ENCODE measurements around the gene STRN. TPM values are rescaled to one million over a fixed set of nuclear protein-coding genes. Genes with fewer than 3 reads are reported as not detected.

Gene STRN
- total RNA-seq, 1 donor from 2014 or later = 25.7 TPM

DNA sequence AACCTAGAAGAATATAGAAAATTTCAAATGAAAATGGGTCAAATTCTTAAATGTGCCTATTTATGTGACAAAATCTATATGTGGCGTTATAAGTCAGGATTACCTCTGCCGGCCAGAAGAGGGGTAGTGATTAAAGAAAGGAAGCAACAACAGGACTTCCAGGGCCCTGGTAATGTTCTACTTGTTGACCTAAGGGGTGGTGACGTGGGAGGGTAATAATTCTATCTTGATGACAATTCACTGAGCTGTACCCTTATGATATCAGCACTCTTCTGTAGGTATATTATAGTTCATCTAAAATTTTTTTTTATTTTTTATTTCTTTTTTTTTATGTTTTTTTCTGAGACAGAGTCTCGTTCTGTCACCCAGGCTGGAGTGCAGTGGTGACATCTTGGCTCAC lies 87.9 kb downstream of the STRN start:
- H3K36me3 Mint-ChIP-seq = peaks cover 39% of the 10 kb centered on the region
- H3K27me3 Mint-ChIP-seq (ENCODE audit: low read depth) = no peaks in the 10 kb centered on the region
- H3K4me3 Mint-ChIP-seq = no peak overlapping the region
- H3K9me3 Mint-ChIP-seq = peaks cover 16% of the 10 kb centered on the region
- TF ChIP-seq CTCF (IDR thresholded peaks at IDR 0.05; ENCODE audit: unreplicated experiment) = no peak
- H3K27ac Mint-ChIP-seq = no peak overlapping the region
- no peak for DNase-seq (ENCODE audit: low spot score in 2 of 2, unreplicated experiment in 2 of 2)
- H3K4me1 Mint-ChIP-seq = no peaks in the 10 kb centered on the region

- Mint-ChIP-seq H3K4me1 (no peaks in the 10 kb centered on the region), H3K36me3 (peaks cover 46% of the 10 kb centered on the region), H3K9me3 (peaks cover 12% of the 10 kb centered on the region), H3K4me3 (no peak overlapping the region), H3K27ac (no peak overlapping the region), H3K27me3 (ENCODE audit: low read depth) (no peaks in the 10 kb centered on the region)
- no peak for DNase-seq (ENCODE audit: low spot score in 2 of 2, unreplicated experiment in 2 of 2)
- TF ChIP-seq CTCF (IDR thresholded peaks at IDR 0.05; ENCODE audit: unreplicated experiment) = no peak
Observed at GRCh38 chr2:36871068-36871707, 95.1 kb downstream of the STRN start.

GRCh38 chr2:36869606-36870005 lies 96.7 kb downstream of the STRN start:
- DNase-seq (ENCODE audit: low spot score in 2 of 2, unreplicated experiment in 2 of 2) = no peak
- Mint-ChIP-seq H3K27me3 (ENCODE audit: low read depth) (no peaks in the 10 kb centered on the region), H3K4me3 (no peak overlapping the region), H3K27ac (no peak overlapping the region), H3K9me3 (peaks cover 11% of the 10 kb centered on the region), H3K4me1 (no peaks in the 10 kb centered on the region), H3K36me3 (peaks cover 46% of the 10 kb centered on the region)
- no peak for TF ChIP-seq CTCF (IDR thresholded peaks at IDR 0.05; ENCODE audit: unreplicated experiment)

- DNase-seq (ENCODE audit: low spot score in 2 of 2, unreplicated experiment in 2 of 2) = no peak
- no peak overlapping the region for H3K27ac Mint-ChIP-seq
- no peaks in the 10 kb centered on the region for H3K4me1 Mint-ChIP-seq
- no peak for TF ChIP-seq CTCF (IDR thresholded peaks at IDR 0.05; ENCODE audit: unreplicated experiment)
- H3K27me3 Mint-ChIP-seq (ENCODE audit: low read depth) = no peaks in the 10 kb centered on the region
- no peak overlapping the region for H3K4me3 Mint-ChIP-seq
- H3K36me3 Mint-ChIP-seq = peaks cover 52% of the 10 kb centered on the region
- peaks cover 23% of the 10 kb centered on the region for H3K9me3 Mint-ChIP-seq
Observed at GRCh38 chr2:36861896-36862295, 104.4 kb downstream of the STRN start.

DNA sequence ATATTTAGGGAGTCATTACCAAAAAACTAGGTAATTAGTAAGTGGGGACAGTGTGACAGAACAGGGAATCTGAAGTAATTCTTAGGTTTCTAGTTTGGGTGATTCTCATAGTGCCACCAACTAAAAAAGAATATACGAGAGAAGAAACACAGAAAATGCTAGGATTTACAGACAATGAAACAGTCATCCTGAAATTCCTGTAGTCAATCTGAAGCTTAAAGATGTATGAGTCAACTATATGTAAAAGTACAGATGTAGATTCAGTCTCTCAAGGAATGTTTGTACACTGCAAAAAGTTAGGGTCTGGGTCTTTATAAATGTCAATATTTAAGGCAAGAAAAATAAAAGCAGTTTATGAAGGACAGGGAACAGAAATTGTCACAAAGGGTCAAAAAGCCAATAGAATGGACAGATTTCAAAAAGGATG lies 107.0 kb downstream of the STRN start:
- DNase-seq (ENCODE audit: low spot score in 2 of 2, unreplicated experiment in 2 of 2) = no peak
- no peak overlapping the region for H3K4me3 Mint-ChIP-seq
- H3K36me3 Mint-ChIP-seq = peaks cover 38% of the 10 kb centered on the region
- no peaks in the 10 kb centered on the region for H3K27me3 Mint-ChIP-seq (ENCODE audit: low read depth)
- H3K9me3 Mint-ChIP-seq = peaks cover 19% of the 10 kb centered on the region
- no peaks in the 10 kb centered on the region for H3K4me1 Mint-ChIP-seq
- H3K27ac Mint-ChIP-seq = peak overlapping the region; percentile 1
- no peak for TF ChIP-seq CTCF (IDR thresholded peaks at IDR 0.05; ENCODE audit: unreplicated experiment)
